A549 (cell line): ENCODE data around the gene C11orf91. TPM values are rescaled to one million over a fixed set of nuclear protein-coding genes. Genes with fewer than 3 reads are reported as not detected.

Experiments used
- ATAC-seq, 2 experiments: fragments of 200-7000 bp in 1 of 2; fragments of >200 bp in 1 of 2; cut with Nextera tagmentation in 1 of 2; cut with Tn5 transposase in 1 of 2; 3 replicates each; pipeline versions ENCODE4 v1.8.0 to v1.9.1; 2018 to 2020; ENCODE audit warnings: mild to moderate bottlenecking in 1 of 2, moderate library complexity in 1 of 2
- CTCF ChIA-PET: fragments of 300-600 bp; sonication (Branson Sonifier 250); formaldehyde crosslinking; extraction: SDS; loops from one replicate; lab custom pipeline; 2021; ENCODE audit warnings: antibody characterized with exemption, inconsistent platforms; lab: Yijun Ruan, JAX
- POLR2A ChIA-PET: fragments of 350-600 bp; formaldehyde crosslinking; extraction: SDS; loops from one replicate; lab custom pipeline; 2021; ENCODE audit warnings: antibody characterized with exemption, inconsistent platforms; lab: Yijun Ruan, JAX
- DNase-seq, 2 experiments: peaks; one replicate each; pipeline versions ENCODE4 v3.0.0 to v3.0.0-alpha.2; 2011 to 2016; ENCODE audit warnings: low read depth in 1 of 2, low spot score in 1 of 2
- FAIRE-seq: peaks from 2 replicates; lab custom pipeline; 2011; peaks lifted over from hg19 to GRCh38; lab: Jason Lieb, UNC
- H3K27ac ChIP-seq, 2 experiments: fragments of >200 bp; sonication (Bioruptor Twin); formaldehyde crosslinking; 3 replicates each; pipeline ENCODE4 v1.5.1; 2016 to 2017
- H3K4me1 ChIP-seq: fragments of >200 bp; sonication (Bioruptor Twin); formaldehyde crosslinking; 3 replicates; pipeline ENCODE4 v1.6.1; 2016
- H3K4me2 ChIP-seq: fragments of >200 bp; sonication (Bioruptor Twin); formaldehyde crosslinking; 3 replicates; pipeline ENCODE4 v1.6.1; 2016
- H3K4me3 ChIP-seq: fragments of >200 bp; sonication (Bioruptor Twin); formaldehyde crosslinking; 3 replicates; pipeline ENCODE4 v1.5.1; 2016
- H3K9me3 ChIP-seq: fragments of >200 bp; sonication (Bioruptor Twin); formaldehyde crosslinking; 3 replicates; pipeline ENCODE4 v1.6.1; 2016
- BHLHE40 ChIP-seq: IDR thresholded peaks from 2 replicates; pipeline ENCODE4 v1.6.1; 2012; ENCODE audit warnings: low read depth, low read length, inconsistent platforms
- CEBPB ChIP-seq, 2 experiments: fragments of >200 bp in 1 of 2; sonication (Bioruptor Twin) in 1 of 2; formaldehyde crosslinking in 1 of 2; IDR thresholded peaks; 2 replicates each; pipeline ENCODE4 v1.6.1; 2012 to 2016
- EHF ChIP-seq: fragments of 250-450 bp; sonication (Bioruptor Pico); IDR thresholded peaks from 2 replicates; pipeline ENCODE4 v1.5.0; 2020; ENCODE audit warnings: mild to moderate bottlenecking
- ELK1 ChIP-seq: fragments of 150-350 bp; IDR thresholded peaks from 2 replicates; pipeline ENCODE4 v1.6.1; 2014; ENCODE audit warnings: low read depth, mild to moderate bottlenecking, low read length
- ESRRA ChIP-seq: fragments of 150-350 bp; IDR thresholded peaks from 2 replicates; pipeline ENCODE4 v1.6.1; 2014; ENCODE audit warnings: mild to moderate bottlenecking, low read length, borderline replicate concordance
- FOXS1 ChIP-seq: fragments of 250-450 bp; sonication (Bioruptor Pico); IDR thresholded peaks from 2 replicates; pipeline ENCODE4 v1.5.0; 2020; ENCODE audit warnings: mild to moderate bottlenecking, moderate library complexity
- HDAC2 ChIP-seq: fragments of 200-600 bp; sonication (generic); IDR thresholded peaks from 2 replicates; pipeline ENCODE4 v1.6.1; 2016
- HES2 ChIP-seq: fragments of >200 bp; sonication (Bioruptor Twin); formaldehyde crosslinking; IDR thresholded peaks from 2 replicates; pipeline ENCODE4 v1.6.1; 2016
- HMGXB4 ChIP-seq: fragments of 250-450 bp; sonication (Bioruptor Pico); IDR thresholded peaks from 2 replicates; pipeline ENCODE4 v1.5.0; 2021; ENCODE audit warnings: mild to moderate bottlenecking, moderate library complexity, borderline replicate concordance
- HOXA7 ChIP-seq: fragments of 250-450 bp; sonication (Bioruptor Pico); IDR thresholded peaks from 2 replicates; pipeline ENCODE4 v1.5.0; 2020; ENCODE audit warnings: mild to moderate bottlenecking, moderate library complexity
- HOXB13 ChIP-seq: fragments of 250-450 bp; sonication (Bioruptor Pico); IDR thresholded peaks from 2 replicates; pipeline ENCODE4 v1.5.0; 2020; ENCODE audit warnings: low read depth, mild to moderate bottlenecking, moderate library complexity
- JUNB ChIP-seq: fragments of >200 bp; sonication (Bioruptor Twin); formaldehyde crosslinking; IDR thresholded peaks from 2 replicates; pipeline ENCODE4 v1.6.1; 2016
- KDM1A ChIP-seq: fragments of 200-600 bp; sonication (generic); IDR thresholded peaks from 2 replicates; pipeline ENCODE4 v1.6.1; 2016; ENCODE audit warnings: low read depth, mild to moderate bottlenecking
- MAX ChIP-seq: IDR thresholded peaks from 2 replicates; pipeline ENCODE4 v1.6.1; 2012
- MAZ ChIP-seq: fragments of 150-350 bp; IDR thresholded peaks from 2 replicates; pipeline ENCODE4 v1.6.1; 2014; ENCODE audit warnings: antibody characterized with exemption, low read depth, low read length, borderline replicate concordance
- PHF8 ChIP-seq: fragments of 200-600 bp; sonication (generic); IDR thresholded peaks from 2 replicates; pipeline ENCODE4 v1.6.1; 2016; ENCODE audit warnings: low read depth, mild to moderate bottlenecking, antibody characterized with exemption, moderate library complexity, borderline replicate concordance
- POLR2A ChIP-seq: IDR thresholded peaks from 2 replicates; pipeline ENCODE4 v1.6.1; 2012; ENCODE audit warnings: mild to moderate bottlenecking, low read length
- RCOR1 ChIP-seq: fragments of 150-350 bp; IDR thresholded peaks from 2 replicates; pipeline ENCODE4 v1.6.1; 2014; ENCODE audit warnings: antibody characterized with exemption, low read length, low read depth
- RNF2 ChIP-seq: fragments of 200-600 bp; sonication (generic); IDR thresholded peaks from 2 replicates; pipeline ENCODE4 v1.6.1; 2016; ENCODE audit warnings: low read depth, mild to moderate bottlenecking, antibody characterized with exemption, moderate library complexity, borderline replicate concordance
- SMC3 ChIP-seq: fragments of >200 bp; sonication (Bioruptor Twin); formaldehyde crosslinking; IDR thresholded peaks from 3 replicates; pipeline ENCODE4 v1.6.1; 2018; ENCODE audit warnings: inconsistent platforms
- SREBF2 ChIP-seq: fragments of 450-650 bp; IDR thresholded peaks from 2 replicates; pipeline ENCODE4 v1.6.1; 2014; ENCODE audit warnings: mild to moderate bottlenecking, moderate library complexity
- ZC3H11A ChIP-seq: fragments of 450-650 bp; IDR thresholded peaks from 2 replicates; pipeline ENCODE4 v1.6.1; 2014; ENCODE audit warnings: antibody characterized with exemption, mild to moderate bottlenecking
- ZFP36 ChIP-seq: fragments of 450-650 bp; IDR thresholded peaks from 2 replicates; pipeline ENCODE4 v1.6.1; 2014; ENCODE audit warnings: borderline replicate concordance; ENCODE audit not compliant: partially characterized antibody
- WGBS: methylation state at CpG from one replicate; pipeline ENCODE4 v1.1.6; 2017; ENCODE audit errors: missing lambda C conversion rate; 5-methylcytosine and 5-hydroxymethylcytosine counted together
- polyA plus RNA-seq, 4 experiments: library from polyadenylated mRNA; depleted of rRNA in 3 of 4; stranded (reverse); fragments of >200 nt; fragmentation: RNase III in 1 of 4; extraction: RNeasy Plus Mini Kit Qiagen cat#74134 plus additional on column Dnase treatment in 1 of 4; gene quantifications; 2 replicates in 3 of 4; 3 replicates in 1 of 4; pipeline ENCODE4 v1.2.3, GENCODE V29; 2011 to 2017

C11orf91 gene
- polyA plus RNA-seq, 2 of the 4 experiments (the other 2 are of a cell fraction): 0.15 TPM; not detected in 1

GRCh38 chr11:33668468-33668825 is 32.2 kb downstream of the C11orf91 start:
- ChIA-PET CTCF (interaction anchor here (1.3 to 2.6 kb wide), 2 partner anchors 19 kb away, joined by 3 to 8 read pairs; no protein-coding TSS in a partner anchor), POLR2A (no interaction called here)
- H3K27ac ChIP-seq: no peak overlapping the region
- H3K4me2 ChIP-seq: no peak overlapping the region
- H3K4me3 ChIP-seq: no peak overlapping the region
- no peaks in the 10 kb centered on the region for H3K4me1 ChIP-seq
- DNase-seq (no peak), FAIRE-seq (no peak), ATAC-seq (no peak)
- no peaks in the 10 kb centered on the region for H3K9me3 ChIP-seq
- TF ChIP-seq SMC3: no peak
- no peak for TF ChIP-seq RCOR1
- no peak for TF ChIP-seq HOXB13
- TF ChIP-seq ELK1: no peak
- no peak for TF ChIP-seq FOXS1 (CRISPR knock-in tag)
- TF ChIP-seq ZC3H11A: no peak
- TF ChIP-seq ZFP36: no peak
- no peak for TF ChIP-seq ESRRA
- no peak for TF ChIP-seq MAX
- TF ChIP-seq HOXA7 (CRISPR knock-in tag): no peak
- WGBS: 93% methylated on average over 6 of the region's 6 CpGs

- DNase-seq (no peak), FAIRE-seq (no peak)
- WGBS: 88% methylated on average over 17 of the region's 18 CpGs
- Histone ChIP-seq H3K27ac (no peak overlapping the region), H3K9me3 (no peaks in the 10 kb centered on the region), H3K4me1 (no peaks in the 10 kb centered on the region), H3K4me2 (no peak overlapping the region)
- POLR2A ChIA-PET: no interaction called here
- TF ChIP-seq JUNB (no peak), KDM1A (no peak), HOXB13 (no peak), POLR2A (no peak), HES2 (no peak), FOXS1 (CRISPR knock-in tag) (no peak), SREBF2 (no peak), BHLHE40 (no peak), MAZ (no peak), PHF8 (no peak), EHF (CRISPR knock-in tag) (no peak), HMGXB4 (CRISPR knock-in tag) (no peak), CEBPB (IDR thresholded peaks at IDR 0.05) (no peak), RNF2 (no peak), RCOR1 (no peak), HDAC2 (no peak)
- TF ChIP-seq, all 56 proteins: peak for 0
- no peak for ATAC-seq
- no peak overlapping the region for H3K4me3 ChIP-seq
- CTCF ChIA-PET: interaction anchor here (0.7 to 2.6 kb wide), 4 partner anchors 18 to 141 kb away, joined by 3 to 8 read pairs (median 4); no protein-coding TSS in a partner anchor
Observed at GRCh38 chr11:33667819-33668467, 32.7 kb downstream of the C11orf91 start.
